GM19397 (cell line): ENCODE results near the gene XKR7.
"Not testable (repeated sequence)": the region's sequence is repeated elsewhere in the genome, so short reads cannot be mapped to it uniquely, and the experiment has no call there.

Experiments
- ATAC-seq: cut with Tn5 transposase; IDR thresholded peaks from one replicate; pipeline ENCODE4 v1.9.1; 2021; ENCODE audit warnings: mild to moderate bottlenecking, moderate library complexity; ENCODE audit not compliant: unreplicated experiment

The XKR7 gene

GRCh38 chr20:32010101-32010500 lies 42.1 kb downstream of the XKR7 start, which contains the start of gene CCM2L:
CCM2L (plus strand) TSS chr20:32010438; CDS start chr20:32010455, 17 bp downstream.
- no peak for ATAC-seq

GRCh38 chr20:32010666-32011065 lies 42.7 kb downstream of the XKR7 start:
- ATAC-seq, result no peak

GRCh38 chr20:32012159-32012688 lies 44.3 kb downstream of the XKR7 start:
- no peak for ATAC-seq

GRCh38 chr20:32013326-32013725 lies 45.4 kb downstream of the XKR7 start:
- ATAC-seq, result no peak

GRCh38 chr20:32017711-32018251 lies 49.8 kb downstream of the XKR7 start:
- no peak for ATAC-seq

- ATAC-seq, result no peak
Observed at GRCh38 chr20:32018269-32019155, 50.6 kb downstream of the XKR7 start.

- no peak for ATAC-seq
Observed at GRCh38 chr20:32019156-32019510, 51.2 kb downstream of the XKR7 start.

GRCh38 chr20:32019563-32020463 lies 51.9 kb downstream of the XKR7 start:
- no peak for ATAC-seq

- ATAC-seq, result no peak
Observed at GRCh38 chr20:32021091-32021490, 53.1 kb downstream of the XKR7 start.

- no peak for ATAC-seq
Observed at GRCh38 chr20:32024683-32025295, 56.8 kb downstream of the XKR7 start.

- no peak for ATAC-seq
Observed at GRCh38 chr20:32027643-32028042, 59.7 kb downstream of the XKR7 start.

GRCh38 chr20:32028647-32029372 lies 60.9 kb downstream of the XKR7 start:
- no peak for ATAC-seq

GRCh38 chr20:32029561-32029960 lies 61.6 kb downstream of the XKR7 start:
- no peak for ATAC-seq

GRCh38 chr20:32031007-32031958 lies 63.3 kb downstream of the XKR7 start:
- no peak for ATAC-seq

- ATAC-seq, result no peak
Observed at GRCh38 chr20:32033316-32033715, 65.4 kb downstream of the XKR7 start.

GRCh38 chr20:32033721-32034120 lies 65.8 kb downstream of the XKR7 start:
- ATAC-seq, result not testable (repeated sequence)

- no peak for ATAC-seq
Observed at GRCh38 chr20:32034581-32035425, 66.9 kb downstream of the XKR7 start.

- no peak for ATAC-seq
Observed at GRCh38 chr20:32035426-32035779, 67.5 kb downstream of the XKR7 start.
